CD14-positive monocyte (primary cell): ENCODE data around the gene C2orf81. TPM values are rescaled to one million over a fixed set of nuclear protein-coding genes. Genes with fewer than 3 reads are reported as not detected.
A peak's percentile ranks its signal among the peaks of the same experiment; 100 is the strongest.
"Not testable (repeated sequence)": the region's sequence is repeated elsewhere in the genome, so short reads cannot be mapped to it uniquely, and the experiment has no call there.

Experiments used
- DNase-seq, 3 donors: peaks; one replicate each; pipeline ENCODE4 v3.0.0-alpha.2; 2011 to 2022
- H2AFZ ChIP-seq: 2 replicates; pipeline ENCODE4 v1.6.0; 2012; ENCODE audit warnings: mild to moderate bottlenecking, low read depth, low read length, inconsistent platforms; ENCODE audit not compliant: insufficient read depth, poor library complexity, severe bottlenecking
- H3K27ac ChIP-seq, 2 donors: 1 replicate in 1 of 2; 2 replicates in 1 of 2; pipeline ENCODE4 v1.5.1; 2012 to 2013; ENCODE audit warnings: low read length in 2 of 2, control low read depth in 1 of 2, inconsistent platforms in 1 of 2, low read depth in 1 of 2, mild to moderate bottlenecking in 1 of 2
- H3K27me3 ChIP-seq, 2 donors: one replicate each; pipeline versions ENCODE4 v1.6.0 to v1.6.1; 2011 to 2013; ENCODE audit warnings: low read length in 2 of 2; ENCODE audit not compliant: control insufficient read depth in 2 of 2, insufficient read depth in 2 of 2
- H3K36me3 ChIP-seq, 2 donors: replicated peaks in 1 of 2; 1 replicate in 1 of 2; 2 replicates in 1 of 2; pipeline versions ENCODE4 v1.5.1 to v1.6.1; 2012 to 2013; ENCODE audit warnings: low read length in 2 of 2, control low read depth in 1 of 2, inconsistent platforms in 1 of 2, mild to moderate bottlenecking in 1 of 2; ENCODE audit not compliant: insufficient read depth in 2 of 2, control insufficient read depth in 1 of 2
- H3K4me1 ChIP-seq, 2 donors: 1 replicate in 1 of 2; 2 replicates in 1 of 2; pipeline versions ENCODE4 v1.5.1 to v1.6.1; 2012 to 2013; ENCODE audit warnings: low read length in 2 of 2, control low read depth in 1 of 2, inconsistent platforms in 1 of 2, mild to moderate bottlenecking in 1 of 2, moderate library complexity in 1 of 2; ENCODE audit not compliant: insufficient read depth in 2 of 2, control insufficient read depth in 1 of 2
- H3K4me2 ChIP-seq: replicated peaks from 2 replicates; pipeline ENCODE3; 2012; ENCODE audit warnings: low read length, moderate library complexity, mild to moderate bottlenecking; ENCODE audit not compliant: poor library complexity, severe bottlenecking; ENCODE audit errors: extremely low read depth
- H3K4me3 ChIP-seq, 3 experiments: fragments of 200-600 bp in 1 of 3; sonication (generic) in 1 of 3; replicated peaks in 1 of 3; 1 replicate in 2 of 3; 2 replicates in 1 of 3; pipeline ENCODE4 v1.5.1; 2011 to 2013; ENCODE audit warnings: low read length in 3 of 3, mild to moderate bottlenecking in 3 of 3, control low read depth in 2 of 3, low read depth in 2 of 3, inconsistent platforms in 1 of 3, moderate library complexity in 1 of 3
- H3K79me2 ChIP-seq: 2 replicates; pipeline ENCODE4 v1.6.0; 2012; ENCODE audit warnings: mild to moderate bottlenecking, control low read depth, inconsistent platforms, low read length, moderate library complexity; ENCODE audit not compliant: insufficient read depth
- H3K9ac ChIP-seq: 2 replicates; pipeline ENCODE4 v1.6.0; 2017; ENCODE audit warnings: low read length, mild to moderate bottlenecking; ENCODE audit not compliant: insufficient read depth, poor library complexity, severe bottlenecking
- H3K9me3 ChIP-seq, 2 donors: replicated peaks in 1 of 2; 1 replicate in 1 of 2; 2 replicates in 1 of 2; pipeline versions ENCODE4 v1.5.1 to v1.6.1; 2012 to 2013; ENCODE audit warnings: low read length in 2 of 2, control low read depth in 1 of 2; ENCODE audit not compliant: control insufficient read depth in 1 of 2, insufficient read depth in 1 of 2
- H4K20me1 ChIP-seq: 2 replicates; pipeline ENCODE4 v1.6.0; 2012; ENCODE audit warnings: mild to moderate bottlenecking, low read length, control low read depth, moderate library complexity; ENCODE audit not compliant: insufficient read depth
- H3K27ac Mint-ChIP-seq, 7 donors: one replicate each; pipeline ENCODE4 v1.8.0; 2020; ENCODE audit warnings: mild to moderate bottlenecking in 7 of 7, mixed read lengths in 7 of 7, moderate library complexity in 6 of 7, inconsistent platforms in 2 of 7
- H3K27me3 Mint-ChIP-seq, 3 donors: one replicate each; pipeline ENCODE4 v1.8.0; 2021 to 2022; ENCODE audit warnings: low read depth in 3 of 3, mild to moderate bottlenecking in 3 of 3, mixed read lengths in 3 of 3, moderate library complexity in 3 of 3, inconsistent platforms in 1 of 3
- H3K36me3 Mint-ChIP-seq, 2 donors: one replicate each; pipeline ENCODE4 v1.8.0; 2020; ENCODE audit warnings: mixed read lengths in 2 of 2, inconsistent platforms in 1 of 2, mild to moderate bottlenecking in 1 of 2
- H3K4me1 Mint-ChIP-seq: one replicate; pipeline ENCODE4 v1.8.0; 2020; ENCODE audit warnings: mild to moderate bottlenecking, mixed read lengths
- H3K4me3 Mint-ChIP-seq, 2 donors: one replicate each; pipeline ENCODE4 v1.8.0; 2020; ENCODE audit warnings: mild to moderate bottlenecking in 2 of 2, mixed read lengths in 2 of 2, moderate library complexity in 1 of 2
- H3K9me3 Mint-ChIP-seq, 7 donors: one replicate each; pipeline ENCODE4 v1.8.0; 2020 to 2022; ENCODE audit warnings: mixed read lengths in 7 of 7, mild to moderate bottlenecking in 6 of 7, moderate library complexity in 6 of 7, inconsistent platforms in 2 of 7
- WGBS: methylation state at CpG from one replicate; pipeline ENCODE4 v1.1.5; 2013; ENCODE audit warnings: missing lambda C conversion rate; ENCODE audit not compliant: insufficient coverage; 5-methylcytosine and 5-hydroxymethylcytosine counted together
- intact Hi-C, 2 donors: fragments of 100-400 bp; cut with micrococcal nuclease; formaldehyde crosslinking; loops; one replicate each; pipeline versions ENCODE4 v1.15.0 to v1.15.1; 2023
- polyA plus RNA-seq, 3 donors: library from polyadenylated mRNA; depleted of rRNA in 1 of 3; unstranded in 2 of 3; stranded (reverse) in 1 of 3; fragments of 300-500 nt in 2 of 3; fragments of >200 nt in 1 of 3; fragmentation: Illumina TruSeq in 2 of 3; gene quantifications; 1 replicate in 2 of 3; 2 replicates in 1 of 3; pipeline ENCODE4 v1.2.3, GENCODE V29; 2012 to 2021
- TF ChIP-seq, protein P1 (sequence below): fragments of 200-600 bp; IDR thresholded peaks from one replicate; pipeline ENCODE4 v1.8.0; 2022; ENCODE audit warnings: antibody characterized with exemption, mild to moderate bottlenecking

C2orf81 gene
- polyA plus RNA-seq, 3 donors: 0.49 to 1.7 (median 1.2) TPM

DNA sequence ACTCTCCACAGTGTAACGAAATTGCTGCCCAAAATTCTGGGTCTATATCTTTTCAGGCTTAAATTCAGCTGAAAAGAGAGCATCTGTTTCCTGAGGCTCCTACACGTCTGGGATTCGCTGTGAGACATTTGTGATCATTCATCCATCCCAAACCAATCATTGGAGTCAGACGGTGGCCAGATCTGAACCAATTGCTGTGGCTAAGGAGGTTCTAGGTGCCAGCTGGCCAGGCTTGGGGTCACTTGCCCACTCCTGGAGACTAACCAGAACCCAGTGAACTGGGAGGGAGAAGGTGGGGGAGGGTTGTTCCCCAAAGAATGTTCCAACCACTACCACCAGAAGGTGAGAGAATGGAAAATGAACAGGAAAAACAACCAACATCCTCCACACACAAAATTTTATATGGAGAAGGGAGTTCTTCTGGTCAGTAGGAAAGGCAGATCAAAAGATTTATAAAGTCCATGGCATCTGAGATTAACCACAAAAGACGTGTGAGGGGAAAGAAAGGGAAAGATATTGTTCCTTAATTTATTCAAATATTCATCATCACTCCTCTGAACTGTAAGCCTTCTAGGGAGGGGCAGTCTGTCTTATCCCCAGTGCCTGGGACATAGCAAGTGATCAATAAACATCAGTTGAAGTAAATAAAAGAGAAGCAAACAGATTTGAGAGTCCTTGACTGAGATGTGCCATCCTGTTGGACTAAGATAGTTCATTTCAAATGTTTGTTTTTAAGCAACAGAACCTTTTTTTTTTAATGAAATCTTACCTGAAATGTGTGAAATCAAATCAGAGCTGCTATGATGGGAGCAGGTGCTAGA, 23.3 kb upstream of the C2orf81 start:
- no CpG with 5 or more reads among the region's 5 CpGs for WGBS
- H3K9me3 ChIP-seq: peaks cover 0 to 19% of the 10 kb centered on the region in 2 donors
- Mint-ChIP-seq H3K27ac (no peak overlapping the region), H3K4me3 (peak overlapping the region in 1 of 2 donors; percentile 54), H3K36me3 (peaks cover 4 to 5% of the 10 kb centered on the region in 2 donors), H3K4me1 (peaks cover 26% of the 10 kb centered on the region), H3K27me3 (peaks cover 38 to 58% (median 45%) of the 10 kb centered on the region in 3 donors), H3K9me3 (peaks cover 0 to 8% (median 6%) of the 10 kb centered on the region in 7 donors)
- TF ChIP-seq, protein P1, sequence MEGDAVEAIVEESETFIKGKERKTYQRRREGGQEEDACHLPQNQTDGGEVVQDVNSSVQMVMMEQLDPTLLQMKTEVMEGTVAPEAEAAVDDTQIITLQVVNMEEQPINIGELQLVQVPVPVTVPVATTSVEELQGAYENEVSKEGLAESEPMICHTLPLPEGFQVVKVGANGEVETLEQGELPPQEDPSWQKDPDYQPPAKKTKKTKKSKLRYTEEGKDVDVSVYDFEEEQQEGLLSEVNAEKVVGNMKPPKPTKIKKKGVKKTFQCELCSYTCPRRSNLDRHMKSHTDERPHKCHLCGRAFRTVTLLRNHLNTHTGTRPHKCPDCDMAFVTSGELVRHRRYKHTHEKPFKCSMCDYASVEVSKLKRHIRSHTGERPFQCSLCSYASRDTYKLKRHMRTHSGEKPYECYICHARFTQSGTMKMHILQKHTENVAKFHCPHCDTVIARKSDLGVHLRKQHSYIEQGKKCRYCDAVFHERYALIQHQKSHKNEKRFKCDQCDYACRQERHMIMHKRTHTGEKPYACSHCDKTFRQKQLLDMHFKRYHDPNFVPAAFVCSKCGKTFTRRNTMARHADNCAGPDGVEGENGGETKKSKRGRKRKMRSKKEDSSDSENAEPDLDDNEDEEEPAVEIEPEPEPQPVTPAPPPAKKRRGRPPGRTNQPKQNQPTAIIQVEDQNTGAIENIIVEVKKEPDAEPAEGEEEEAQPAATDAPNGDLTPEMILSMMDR: no peak
- H3K4me3 ChIP-seq: no peak overlapping the region
- H3K4me1 ChIP-seq: peaks cover 26 to 31% of the 10 kb centered on the region in 2 donors
- no peak overlapping the region for H3K9ac ChIP-seq
- H3K36me3 ChIP-seq: no peaks in the 10 kb centered on the region
- H3K27me3 ChIP-seq: peaks cover 28 to 51% of the 10 kb centered on the region in 2 donors
- no peak overlapping the region for H3K4me2 ChIP-seq
- no peak overlapping the region for H2AFZ ChIP-seq
- no peak overlapping the region for H3K27ac ChIP-seq
- H4K20me1 ChIP-seq: no peaks in the 10 kb centered on the region
- intact Hi-C loops: no loop called here
- H3K79me2 ChIP-seq: no peaks in the 10 kb centered on the region
- no peak for DNase-seq

- Mint-ChIP-seq H3K4me1 (peaks cover 30% of the 10 kb centered on the region), H3K4me3 (peak overlapping the region in 1 of 2 donors; percentile 92), H3K27me3 (peaks cover 42 to 69% (median 52%) of the 10 kb centered on the region in 3 donors)
- Histone ChIP-seq H3K4me1 (peaks cover 28 to 33% of the 10 kb centered on the region in 2 donors), H3K9me3 (peaks cover 0 to 19% of the 10 kb centered on the region in 2 donors), H3K4me2 (peak overlapping the region; percentile 73), H3K4me3 (peak overlapping the region in 1 of 3 experiments; percentile 69), H2AFZ (peak overlapping the region; percentile 79), H3K27me3 (peaks cover 28 to 59% of the 10 kb centered on the region in 2 donors)
- H3K27ac Mint-ChIP-seq, H3K27ac ChIP-seq, H4K20me1 ChIP-seq, intact Hi-C loops, H3K9ac ChIP-seq, H3K36me3 ChIP-seq, H3K9me3 Mint-ChIP-seq, H3K79me2 ChIP-seq, DNase-seq, H3K36me3 Mint-ChIP-seq: not testable (repeated sequence)
- WGBS: 96% methylated on average over 6 of the region's 16 CpGs
Measured at GRCh38 chr2:74442483-74443297, 21.3 kb upstream of the C2orf81 start.
